Stimulated activated CD4-positive, alpha-beta T cell treated with anti-CD3 and anti-CD28 coated beads, Interleukin-12 subunit alpha, Interleukin-12 subunit beta, amount 100 ng/mL, for 48 hours (primary cell): Measurements from ENCODE around the gene LETM1.

Experiments
- DNase-seq, 3 donors: peaks; one replicate each; pipeline ENCODE4 v3.0.0-alpha.2; 2020; ENCODE audit warnings: low read depth in 2 of 3, low spot score in 1 of 3

LETM1 gene

DNA sequence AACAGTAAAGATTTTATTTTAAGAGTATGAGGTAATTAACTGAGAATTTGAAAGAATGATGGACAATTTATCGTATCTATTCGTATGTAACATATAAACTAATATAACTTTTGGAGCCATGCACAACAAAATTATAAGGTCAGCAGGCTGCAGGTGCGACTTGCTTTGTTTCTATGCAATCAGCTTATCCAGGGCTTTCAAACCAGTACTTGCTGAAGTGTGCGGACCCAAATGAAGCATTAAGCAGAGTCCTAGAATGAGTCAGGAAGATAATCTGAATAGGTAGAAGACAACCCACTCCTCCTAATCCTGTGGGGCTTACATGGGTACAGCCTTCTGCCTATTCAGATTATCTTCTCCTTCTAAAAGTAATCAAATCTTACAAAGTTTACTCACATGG, 17.3 kb upstream of the LETM1 start:
- DNase-seq, result no peak

DNA sequence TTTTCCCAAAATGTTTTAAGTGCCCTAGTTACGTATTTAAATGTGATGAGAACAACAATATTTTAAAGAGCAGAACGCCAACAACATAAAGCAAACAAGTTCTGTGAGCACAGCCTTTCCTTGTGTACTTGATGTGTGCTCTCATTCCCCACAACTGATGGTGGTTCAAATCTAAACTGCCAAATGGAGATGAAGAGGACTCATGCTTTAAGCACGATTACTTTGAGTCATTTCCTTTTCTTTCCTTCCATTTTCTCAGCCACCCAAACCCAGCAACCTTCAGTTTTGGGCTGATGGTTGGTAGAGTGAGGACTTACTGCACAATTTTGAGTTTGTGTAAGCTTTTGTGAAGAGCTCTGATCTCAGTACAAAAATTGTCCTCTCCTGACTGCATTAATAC, 16.9 kb upstream of the LETM1 start:
- DNase-seq, result peak in 1 of 3 donors; percentile 38

DNA sequence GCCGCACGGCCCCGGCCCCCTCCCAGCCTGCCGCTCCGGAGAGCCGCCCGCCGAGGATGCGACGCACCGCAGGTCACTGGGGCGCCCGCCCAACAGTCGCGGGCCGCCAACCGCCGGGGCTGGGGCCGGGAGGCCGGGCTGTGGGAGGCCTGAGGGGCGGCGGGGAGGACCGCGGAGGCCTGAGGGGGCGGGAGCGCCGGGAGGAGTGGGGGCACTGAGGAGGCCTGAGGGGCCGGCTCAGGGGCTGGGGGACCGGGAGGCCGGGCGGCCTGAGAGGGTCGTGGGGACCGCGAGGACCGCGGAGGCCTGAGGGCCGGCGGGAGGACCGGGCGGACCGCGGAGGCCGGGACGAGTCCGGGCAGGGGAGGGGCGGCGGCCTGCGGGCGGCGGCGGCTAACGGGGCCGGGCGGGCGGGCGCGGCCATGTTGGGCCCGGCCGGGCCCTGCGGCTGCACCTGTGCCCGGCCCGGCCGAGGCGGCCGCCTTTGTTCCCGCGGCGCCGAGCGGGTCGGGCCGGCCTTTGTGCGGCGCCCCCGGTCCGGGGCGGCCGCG, 15.6 kb upstream of the LETM1 start:
- DNase-seq, result no peak

DNA sequence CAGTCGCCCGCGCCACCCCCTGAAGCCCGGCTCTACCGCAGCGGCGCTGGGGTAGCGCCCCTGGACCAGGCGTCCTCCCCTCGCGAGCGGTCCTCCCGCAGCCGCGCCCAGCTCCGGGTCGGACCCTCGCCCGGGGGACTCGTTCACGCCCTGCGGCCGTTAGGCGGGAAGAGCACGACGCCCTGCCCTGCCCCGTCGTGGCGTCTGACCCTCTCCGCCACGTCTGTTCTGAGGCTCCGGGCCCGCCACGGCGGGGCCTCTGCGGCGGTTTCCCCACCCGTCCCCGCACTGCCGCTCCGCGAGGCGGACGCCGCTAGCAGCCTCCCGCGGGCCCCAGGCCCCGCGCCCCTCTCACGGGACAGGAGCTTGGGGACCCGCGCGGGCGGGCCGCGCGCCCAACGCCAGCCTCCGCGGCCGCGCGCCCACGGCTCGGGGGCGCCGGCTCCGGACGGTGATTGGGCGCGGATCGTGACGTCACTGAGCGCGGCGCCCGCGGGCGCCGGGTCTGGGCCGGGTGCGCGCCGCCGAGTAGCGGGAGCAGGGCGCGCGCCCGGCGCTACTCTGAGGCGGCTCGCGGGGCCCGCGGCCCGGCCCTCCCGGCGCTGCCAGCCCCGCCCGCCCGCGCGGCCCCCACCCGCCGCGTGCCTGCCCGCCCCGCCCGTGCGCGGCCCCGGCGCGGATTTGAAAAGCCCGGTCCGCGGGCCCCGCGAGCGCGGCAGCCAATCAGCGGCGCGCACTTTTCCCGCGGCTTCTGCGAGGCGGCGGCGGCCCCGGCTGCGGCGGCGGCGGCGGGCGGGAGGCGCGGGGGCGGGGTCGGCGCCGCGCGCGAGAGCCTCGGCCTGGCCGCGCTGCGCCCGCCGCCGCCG, 14.9 kb upstream of the LETM1 start, which contains the start of gene NSD2:
Gene NSD2 (plus strand): TSS at position 816 of the 866 bp plus-strand sequence. CDS start 29,262 bp downstream, outside the sequence.
- DNase-seq, result peak; percentile 78 to 89 (median 79)

DNA sequence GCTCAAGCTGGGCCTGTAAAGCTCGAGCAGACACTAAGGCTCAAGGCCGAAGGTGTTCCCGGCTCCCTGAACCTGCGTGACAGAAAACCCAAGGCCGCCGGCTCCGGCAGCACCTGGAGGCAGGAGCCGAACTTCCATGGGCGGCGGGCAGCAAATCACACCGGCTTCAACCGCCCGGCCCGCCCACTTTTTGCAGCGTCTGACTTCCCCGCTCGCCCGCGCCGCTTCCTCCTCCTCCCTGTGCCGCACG, 14.3 kb upstream of the LETM1 start:
- peak; percentile 73 to 86 (median 73) for DNase-seq

DNA sequence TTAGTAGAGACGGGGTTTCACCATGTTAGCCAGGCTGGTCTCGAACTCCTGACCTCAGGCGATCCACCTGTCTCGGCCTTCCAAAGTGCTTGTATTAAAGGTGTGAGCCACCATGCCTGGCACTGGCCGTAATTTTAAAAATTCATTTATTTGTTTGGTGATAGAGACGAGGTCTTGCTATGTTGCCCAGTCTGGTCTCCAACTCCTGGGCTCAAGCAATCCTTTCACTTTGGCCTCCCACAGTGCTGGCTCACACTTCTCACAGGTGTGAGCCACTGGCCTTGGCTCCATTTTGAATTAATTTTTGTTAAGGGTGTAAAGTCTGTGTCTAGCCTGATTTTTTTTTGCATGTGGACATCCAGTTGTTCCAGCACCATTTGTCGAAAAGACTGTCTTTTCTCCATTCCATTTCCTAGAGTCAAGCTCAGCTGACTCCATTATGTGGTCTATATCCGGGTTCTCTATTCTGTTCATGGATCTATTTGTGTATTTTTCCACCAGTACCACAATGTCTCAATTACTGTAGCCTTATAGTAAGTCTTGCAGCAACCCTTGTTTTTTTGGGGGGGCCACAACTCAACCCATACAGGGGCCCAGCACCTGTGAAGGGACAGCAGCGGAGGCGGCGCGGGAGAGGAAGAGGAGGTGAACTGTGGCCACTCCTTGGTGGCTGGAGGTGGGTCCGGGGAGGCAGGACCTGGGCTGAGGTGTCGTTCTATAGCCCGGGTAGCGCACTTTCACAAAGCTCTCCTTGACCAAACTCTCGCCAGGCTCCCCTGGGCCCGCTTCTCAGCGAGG, 13.8 kb upstream of the LETM1 start:
- DNase-seq, result no peak

DNA sequence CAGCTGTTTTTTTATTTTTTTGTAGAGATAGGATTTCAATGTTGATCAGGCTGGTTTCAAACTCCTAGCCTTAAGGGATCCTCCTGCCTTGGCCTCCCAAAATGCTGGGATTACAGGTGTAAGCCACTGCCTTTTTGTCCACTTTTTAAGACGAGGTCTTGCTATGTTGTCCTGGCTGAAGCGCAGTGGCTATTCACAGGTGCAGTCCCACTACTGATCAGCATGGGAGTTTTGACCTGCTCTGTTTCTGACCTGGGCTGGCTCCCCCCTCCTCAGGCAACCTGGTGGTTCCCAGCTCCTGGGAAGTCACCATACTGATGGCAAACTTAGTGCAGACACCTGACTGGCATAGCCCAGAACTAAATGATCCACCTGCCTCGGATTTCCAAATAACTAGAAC, 13.0 kb upstream of the LETM1 start:
- DNase-seq, result no peak

DNA sequence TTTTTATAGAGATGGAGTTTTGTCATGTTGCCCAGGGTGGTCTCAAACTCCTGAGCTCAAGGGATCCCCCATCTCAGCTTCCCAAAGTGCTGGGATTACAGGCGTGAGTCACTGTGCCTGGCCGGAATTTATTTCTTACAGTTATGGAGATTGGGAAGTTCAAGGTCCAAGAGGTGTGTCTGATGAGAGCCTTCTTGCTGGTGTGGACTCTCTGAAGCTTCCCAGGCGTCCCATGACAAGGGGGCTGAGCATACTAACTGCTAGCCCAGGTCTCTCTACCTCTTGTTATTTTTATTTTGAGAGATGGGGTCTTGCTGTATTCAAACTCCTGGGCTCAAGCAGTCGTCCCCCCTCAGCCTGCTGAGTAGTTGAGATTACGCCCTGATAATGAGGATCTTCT, 12.3 kb upstream of the LETM1 start:
- DNase-seq, result no peak

DNA sequence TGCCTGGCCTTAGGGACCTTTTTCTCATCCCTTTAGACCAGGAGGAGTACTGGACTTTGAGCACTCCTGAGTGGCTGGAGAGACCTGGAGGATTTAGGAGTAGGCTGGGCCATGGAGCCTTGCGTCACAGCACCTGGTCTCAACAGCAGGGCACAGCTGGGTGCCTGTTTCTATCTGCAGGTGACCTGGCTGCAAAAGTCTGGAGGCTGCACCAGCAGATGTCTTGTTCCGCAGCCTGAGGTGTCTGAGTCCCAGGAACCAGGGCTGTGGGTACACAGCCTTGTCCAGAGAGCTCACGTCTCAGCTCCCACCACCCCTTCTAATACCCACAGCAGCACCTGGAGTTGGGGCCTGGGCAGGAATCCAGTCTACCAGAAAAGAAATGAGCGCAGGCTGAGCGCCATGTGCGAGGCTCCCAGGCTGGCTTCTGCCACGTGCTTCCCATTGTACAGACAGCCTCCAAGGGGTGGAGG, 10.3 kb upstream of the LETM1 start:
- DNase-seq, result no peak

DNA sequence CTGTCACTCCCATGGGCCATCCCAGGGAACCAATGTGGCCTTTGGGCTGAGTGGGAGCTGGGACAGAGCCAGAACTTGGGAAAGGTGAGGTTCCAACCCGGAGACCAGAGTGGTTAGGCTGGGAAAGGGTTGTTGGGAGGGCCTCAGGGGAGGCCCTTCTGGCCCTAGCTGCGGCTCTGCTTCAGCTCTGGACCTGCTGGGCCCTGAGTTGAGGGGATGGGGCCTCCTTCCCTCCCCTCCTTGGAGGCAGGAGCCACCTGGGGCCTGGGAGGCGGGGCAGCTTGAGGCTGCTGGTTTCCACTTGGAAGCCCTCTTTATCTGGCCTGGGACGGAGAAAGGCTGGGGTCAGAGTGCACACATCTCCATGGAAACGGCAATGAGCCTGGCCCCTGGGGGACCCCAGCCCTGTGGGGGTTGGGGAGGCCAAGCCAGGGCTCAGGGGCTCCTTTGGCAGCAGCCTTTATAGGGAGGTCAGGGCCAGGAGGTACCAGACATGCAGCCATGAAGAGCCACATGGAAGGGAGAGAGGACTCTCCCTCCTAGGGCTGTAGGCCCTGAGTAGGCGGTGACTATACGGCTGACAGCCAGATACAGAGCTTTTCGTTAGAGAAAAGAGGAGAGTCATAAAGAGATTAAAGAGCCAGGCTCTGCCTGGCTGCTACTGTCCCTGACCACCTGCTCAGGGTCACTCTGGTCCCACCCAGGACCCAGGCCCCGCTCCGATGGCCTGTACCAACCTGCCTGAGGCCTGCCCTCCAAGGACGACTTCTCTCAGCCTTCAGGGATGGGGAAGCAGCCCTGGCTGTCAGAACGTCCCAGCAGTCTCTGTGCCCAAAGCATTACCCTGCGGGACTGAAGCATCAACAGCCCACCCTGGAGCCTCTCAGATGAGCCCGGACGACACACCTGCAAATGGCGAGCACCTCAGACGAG, 8.4 kb upstream of the LETM1 start:
- no peak for DNase-seq

DNA sequence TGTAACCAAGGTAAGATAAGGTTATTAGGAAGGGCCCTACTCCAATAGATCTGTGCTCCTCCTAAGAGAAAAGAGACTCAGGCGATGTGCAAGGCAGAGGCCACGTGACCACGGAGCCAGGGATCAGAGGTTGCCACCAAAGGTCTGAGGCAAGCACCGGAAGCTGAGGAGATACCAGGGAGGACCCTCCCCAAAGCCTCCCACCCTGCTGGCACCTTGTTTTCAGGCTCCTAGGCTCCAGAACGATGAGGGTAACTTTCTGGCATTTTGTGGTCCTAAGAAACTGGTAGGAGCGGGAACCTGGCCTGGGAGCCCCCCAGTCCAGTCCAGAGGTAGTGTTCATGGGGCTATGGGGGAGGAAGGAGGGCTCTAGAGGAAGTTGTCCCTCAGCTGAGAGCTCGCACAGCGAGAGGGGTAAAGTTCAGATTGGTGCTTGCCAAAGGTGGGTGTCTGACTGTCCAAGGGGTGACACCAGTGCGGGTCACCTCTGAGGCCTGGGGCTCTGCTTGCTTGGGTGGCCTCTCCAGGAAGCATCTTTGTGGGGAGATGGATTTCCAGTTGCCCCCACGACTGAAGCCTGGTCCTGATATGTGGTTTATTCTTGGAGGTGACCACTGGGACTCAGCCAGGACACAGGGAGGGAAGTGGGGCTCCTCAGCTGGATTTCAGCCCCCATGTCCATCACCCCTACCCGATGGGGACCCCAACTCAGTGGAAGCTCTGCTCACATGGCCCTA, 7.5 kb upstream of the LETM1 start:
- DNase-seq, result no peak

DNA sequence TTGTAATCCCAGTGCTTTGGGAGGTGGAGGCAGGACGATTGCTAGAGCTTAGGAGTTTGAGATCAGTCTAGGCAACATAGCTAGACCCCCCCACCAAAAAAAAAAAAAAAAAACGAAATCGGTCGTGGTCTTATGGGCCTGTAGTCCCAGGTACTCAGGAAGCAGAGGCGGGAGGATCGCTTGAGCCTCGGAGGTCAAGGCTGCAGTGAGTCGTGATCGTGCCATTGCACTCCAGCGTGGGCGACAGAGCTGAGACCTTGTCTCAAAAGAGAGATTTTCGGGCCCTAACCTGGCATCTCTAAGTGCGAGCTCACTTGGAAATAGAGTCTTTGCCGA, 7.0 kb upstream of the LETM1 start:
- DNase-seq, result no peak

DNA sequence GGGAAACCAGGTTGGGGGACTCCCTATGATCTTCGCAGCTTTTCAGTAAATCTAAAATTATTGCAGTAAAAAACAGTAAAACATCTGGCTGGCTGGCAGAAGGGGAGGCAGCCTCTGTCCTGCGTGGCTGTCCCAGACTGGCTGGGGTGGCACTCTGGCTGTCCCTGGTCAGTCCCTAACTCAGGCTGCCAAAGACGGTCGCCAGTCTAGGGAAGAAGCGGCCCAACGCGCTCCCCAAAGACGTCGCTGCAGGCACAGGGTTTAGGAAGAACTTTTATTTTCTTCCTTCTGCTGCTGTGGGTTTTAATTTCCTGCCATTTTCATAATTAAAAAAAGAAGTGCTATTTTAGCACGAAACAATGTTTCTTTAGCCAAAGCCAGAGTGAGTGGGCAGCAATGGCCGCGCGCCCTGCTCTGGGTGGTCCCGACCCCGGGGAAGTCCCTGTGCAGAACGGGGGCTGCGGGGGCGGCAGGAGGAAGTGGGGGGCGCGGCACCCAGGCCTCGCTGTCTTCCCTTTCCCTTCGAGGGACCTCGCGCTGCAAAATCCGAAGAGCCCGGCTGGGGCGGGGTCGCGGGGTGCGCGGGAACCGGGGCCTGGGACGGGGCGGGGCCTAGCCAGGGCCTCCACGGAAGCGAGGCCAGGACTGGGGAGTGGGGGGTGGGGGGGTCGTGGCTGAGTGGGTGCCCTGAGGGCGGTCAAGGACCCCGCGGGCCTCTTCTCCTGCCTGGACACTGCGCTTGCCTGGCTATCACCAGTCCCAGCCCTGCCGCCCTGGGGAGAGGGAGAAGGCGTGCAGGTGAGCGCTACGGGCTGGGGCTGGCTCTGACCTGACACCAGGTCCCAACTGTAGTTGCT, 6.3 kb upstream of the LETM1 start:
- DNase-seq, result no peak

DNA sequence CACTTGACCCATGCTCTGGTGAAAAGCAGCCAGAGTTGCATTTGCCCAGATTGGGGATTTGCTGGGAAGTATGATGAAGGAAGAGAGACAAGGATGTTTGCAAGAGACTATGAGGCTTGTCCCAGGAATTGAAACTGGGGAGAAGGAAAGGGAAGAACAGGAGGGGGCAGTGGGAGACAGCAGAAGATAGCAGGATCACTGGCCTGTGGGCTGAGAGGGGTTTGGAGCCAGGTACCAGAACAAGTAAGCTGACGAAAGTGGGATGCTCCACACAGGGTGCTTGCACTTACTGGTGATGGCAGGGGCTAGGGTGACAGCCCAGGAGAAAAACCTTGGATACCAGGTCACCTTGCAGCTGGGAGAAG, 3.4 kb upstream of the LETM1 start:
- DNase-seq, result no peak

DNA sequence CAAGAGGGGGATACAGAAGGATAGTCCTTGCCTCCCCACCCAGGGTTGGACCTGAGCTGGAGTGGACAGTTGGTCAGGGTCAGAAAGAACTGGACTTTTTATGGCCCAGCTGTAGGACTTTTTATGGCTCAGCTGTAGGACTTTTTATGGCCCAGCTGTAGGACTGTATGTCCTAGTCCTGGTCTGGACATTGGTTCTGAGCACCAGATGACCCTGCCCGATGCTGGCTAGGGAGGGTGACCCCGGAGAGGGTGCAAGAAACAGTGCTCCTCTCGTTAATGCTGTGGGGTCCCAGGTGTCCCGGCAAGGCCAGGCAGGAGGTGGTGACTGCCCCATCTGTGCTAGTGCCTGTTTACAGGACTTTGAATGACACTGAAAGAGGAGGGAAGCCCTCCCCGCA, 2.0 kb upstream of the LETM1 start:
- no peak for DNase-seq

DNA sequence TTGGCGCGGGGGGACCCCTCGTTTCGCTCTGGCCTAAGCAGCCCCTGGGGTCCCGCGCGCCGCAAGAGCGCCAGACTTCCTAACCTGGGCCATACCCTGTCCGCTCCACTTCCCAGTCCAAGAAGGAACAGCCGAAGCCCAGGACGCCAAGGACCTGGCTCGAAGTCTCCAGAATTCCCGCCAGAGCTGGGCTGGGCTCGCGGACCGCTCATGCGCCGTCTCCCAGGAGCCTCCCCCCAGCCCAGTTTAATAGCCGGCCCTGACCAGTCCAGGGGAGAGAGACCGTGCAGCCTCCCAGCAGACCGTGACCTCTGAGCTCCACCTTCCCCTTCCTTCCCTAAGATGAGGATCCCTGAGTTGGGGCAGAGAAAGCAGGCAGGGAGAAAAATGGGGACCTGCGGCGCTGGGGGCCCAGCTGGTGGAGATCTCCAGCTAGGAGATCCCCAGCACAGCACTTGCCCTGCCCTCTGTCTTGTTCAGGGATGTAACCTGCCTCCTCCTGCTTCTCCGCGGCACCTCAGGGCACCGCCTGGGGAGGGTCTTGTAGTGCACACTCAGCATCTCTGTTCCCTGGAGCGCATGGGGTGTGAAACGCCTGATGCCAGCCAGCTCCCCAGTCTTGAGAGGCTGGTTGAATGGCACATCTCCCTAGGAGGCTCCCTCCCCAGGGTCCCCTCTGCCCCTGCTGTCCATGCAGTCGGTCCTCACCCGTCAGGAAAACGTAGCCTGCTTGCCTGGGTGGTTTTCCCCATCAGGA, 1.2 kb upstream of the LETM1 start:
- no peak for DNase-seq

DNA sequence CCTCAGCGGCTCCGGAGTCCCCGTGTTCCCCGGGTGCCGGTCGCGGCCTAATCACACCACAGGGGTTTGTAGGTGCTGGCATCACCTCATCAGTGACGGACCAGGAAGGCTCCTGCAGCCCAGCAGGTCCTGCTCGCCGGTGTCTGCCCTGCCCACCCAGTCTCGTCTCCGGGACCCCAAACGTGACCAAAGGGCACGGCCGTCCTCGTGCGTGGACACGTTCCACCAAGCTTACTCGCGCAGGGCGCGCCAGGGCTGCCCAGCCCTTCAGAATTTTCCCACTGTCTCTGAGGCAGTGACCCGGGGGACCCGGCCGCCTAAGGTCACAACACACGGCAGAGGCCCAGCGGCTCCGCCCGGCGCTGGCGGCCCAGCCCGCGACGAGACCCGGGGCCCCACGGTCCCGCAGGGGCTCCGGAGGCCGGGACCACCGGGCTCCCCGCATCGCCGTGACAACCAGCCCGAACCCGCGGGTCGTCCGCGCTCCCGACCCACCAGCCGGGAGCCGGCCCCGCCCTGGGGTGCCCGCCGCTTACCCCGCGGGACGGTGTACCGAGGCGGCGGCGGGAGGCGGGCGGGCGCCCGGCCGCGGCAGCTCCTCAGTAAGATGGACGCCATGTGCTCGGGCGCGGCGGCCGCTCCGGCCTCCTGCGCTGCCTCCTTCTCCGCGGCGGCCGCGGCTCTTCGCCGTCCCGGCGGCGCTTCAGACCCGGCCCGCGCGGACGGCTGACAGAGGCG, 454 bp downstream of the LETM1 start:
- no peak for DNase-seq

DNA sequence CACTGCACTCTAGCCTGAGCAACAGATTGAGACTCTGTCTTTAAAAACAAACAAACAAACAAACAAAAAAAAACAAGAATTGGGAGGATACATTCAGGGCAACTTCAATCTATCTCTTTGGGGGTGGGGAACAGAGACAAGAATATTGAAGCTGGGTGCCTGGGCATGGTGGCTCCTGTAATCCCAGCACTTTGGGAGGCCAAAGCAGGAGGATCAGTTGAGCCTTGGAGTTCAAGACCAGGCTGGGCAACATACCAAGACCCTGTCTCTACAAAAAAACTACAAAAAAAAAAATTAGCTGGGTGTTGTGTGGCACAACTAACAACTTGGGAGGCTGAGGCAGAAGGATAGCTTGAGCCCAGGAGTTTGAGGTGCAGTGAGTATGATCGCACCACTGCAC, 1.2 kb downstream of the LETM1 start:
- no peak for DNase-seq
